Lung (tissue), 12 donors: ENCODE measurements around the gene SERTM1. TPM values are rescaled to one million over a fixed set of nuclear protein-coding genes. Genes with fewer than 3 reads are reported as not detected.
A peak's percentile ranks its signal among the peaks of the same experiment; 100 is the strongest.

Experiments used
- ATAC-seq: fragments of 200-7000 bp; cut with Tn5 transposase; one replicate; pipeline ENCODE4 v1.9.1; 2020; ENCODE audit warnings: moderate number of reproducible peaks; ENCODE audit not compliant: insufficient read depth, low FRiP score
- DNase-seq, 3 donors: peaks; one replicate each; pipeline ENCODE4 v3.0.0-alpha.2; 2013 to 2017
- H3K27ac ChIP-seq, 2 donors: one replicate each; pipeline ENCODE4 v1.5.1; 2013; ENCODE audit warnings: mild to moderate bottlenecking in 2 of 2, moderate library complexity in 2 of 2, control low read depth in 1 of 2, inconsistent platforms in 1 of 2, low read depth in 1 of 2, low read length in 1 of 2
- H3K27me3 ChIP-seq, 3 donors: one replicate each; pipeline ENCODE4 v1.5.1; 2013; ENCODE audit warnings: low read length in 2 of 3; ENCODE audit not compliant: control insufficient read depth in 3 of 3, insufficient read depth in 3 of 3
- H3K36me3 ChIP-seq, 4 donors: one replicate each; pipeline ENCODE4 v1.5.1; 2013; ENCODE audit warnings: low read length in 4 of 4, mild to moderate bottlenecking in 1 of 4, moderate library complexity in 1 of 4; ENCODE audit not compliant: control insufficient read depth in 4 of 4, insufficient read depth in 4 of 4
- H3K4me1 ChIP-seq, 5 donors: one replicate each; pipeline ENCODE4 v1.5.1; 2013; ENCODE audit warnings: low read length in 5 of 5, mild to moderate bottlenecking in 2 of 5, moderate library complexity in 1 of 5; ENCODE audit not compliant: control insufficient read depth in 5 of 5, insufficient read depth in 5 of 5
- H3K4me3 ChIP-seq: one replicate; pipeline ENCODE4 v1.5.1; 2013; ENCODE audit warnings: mild to moderate bottlenecking, control low read depth, moderate library complexity
- H3K9ac ChIP-seq, 2 donors: one replicate each; pipeline ENCODE4 v1.5.1; 2013; ENCODE audit warnings: low read length in 2 of 2, control low read depth in 1 of 2; ENCODE audit not compliant: insufficient read depth in 1 of 2
- H3K9me3 ChIP-seq, 4 donors: one replicate each; pipeline ENCODE4 v1.5.1; 2013; ENCODE audit warnings: low read length in 3 of 4, mild to moderate bottlenecking in 1 of 4, moderate library complexity in 1 of 4; ENCODE audit not compliant: control insufficient read depth in 4 of 4, insufficient read depth in 3 of 4
- CTCF ChIP-seq: IDR thresholded peaks from 2 replicates; pipeline ENCODE4 v1.5.1; 2012; ENCODE audit warnings: mild to moderate bottlenecking; ENCODE audit errors: control extremely low read depth, extremely low read depth
- WGBS, 2 donors: extraction: QIAGEN DNeasy Blood & Tissue Kit; methylation state at CpG; one replicate each; pipeline ENCODE4 v1.1.7; 2013; 5-methylcytosine and 5-hydroxymethylcytosine counted together
- polyA plus RNA-seq, 2 donors: library from polyadenylated mRNA; stranded (reverse); fragments of 200-250 nt; gene quantifications; one replicate each; pipeline ENCODE4 v1.2.1, GENCODE V29; 2013
- total RNA-seq, 2 donors: library from RNA; depleted of rRNA in 1 of 2; stranded (reverse); fragments of >200 nt in 1 of 2; gene quantifications; one replicate each; pipeline ENCODE4 v1.2.1, GENCODE V29; 2014 to 2021
- donor health status: control.
- donor health status: control.
- donor health status: Bipolar disorder and iron deficiency.
- donor health status: healthy.
- donor health status: DM: yes; HTN: yes; CAD: no.

SERTM1 gene
- total and polyA plus RNA-seq, 4 donors = 0.37 to 2.5 (median 0.66) TPM

- WGBS, 2 donors = 92 to 93% methylated on average over 3 of the region's 3 CpGs
- Histone ChIP-seq H3K4me3 (no peak overlapping the region), H3K36me3 (no peaks in the 10 kb centered on the region), H3K27ac (no peak overlapping the region), H3K9me3 (no peaks in the 10 kb centered on the region), H3K27me3 (no peaks in the 10 kb centered on the region), H3K4me1 (no peaks in the 10 kb centered on the region), H3K9ac (no peak overlapping the region)
- TF ChIP-seq CTCF = no peak
- DNase-seq (no peak), ATAC-seq (no peak)
These were observed 54.2 kb downstream of the SERTM1 start for GRCh38 chr13:36728006-36728405.

- Histone ChIP-seq H3K4me1 (no peaks in the 10 kb centered on the region), H3K4me3 (no peak overlapping the region), H3K27ac (no peak overlapping the region), H3K36me3 (no peaks in the 10 kb centered on the region), H3K9ac (no peak overlapping the region), H3K9me3 (no peaks in the 10 kb centered on the region), H3K27me3 (no peaks in the 10 kb centered on the region)
- DNase-seq = peak; percentile 39 to 80 (median 71)
- TF ChIP-seq CTCF = peak; percentile 42
- WGBS, 2 donors = 15 to 31% methylated on average over 4 of the region's 4 CpGs
- peak; percentile 44 for ATAC-seq
These were observed 62.4 kb downstream of the SERTM1 start for GRCh38 chr13:36736119-36736726.

- TF ChIP-seq CTCF = no peak
- WGBS, 2 donors = 78 to 82% methylated on average over 6 of the region's 6 CpGs
- H3K27ac ChIP-seq = no peak overlapping the region
- H3K27me3 ChIP-seq = no peaks in the 10 kb centered on the region
- no peaks in the 10 kb centered on the region for H3K36me3 ChIP-seq
- DNase-seq = no peak
- peaks cover 0 to 1% (median 0%) of the 10 kb centered on the region in 4 donors for H3K9me3 ChIP-seq
- H3K4me1 ChIP-seq = no peaks in the 10 kb centered on the region
- no peak for ATAC-seq
- no peak overlapping the region for H3K4me3 ChIP-seq
- H3K9ac ChIP-seq = no peak overlapping the region
These were observed 63.8 kb downstream of the SERTM1 start for GRCh38 chr13:36737524-36738083.
